ENCODE results near the gene AKTIP.

GRCh38 chr16:53546988-53547391 is 44.0 kb upstream of the AKTIP start:
- TF ChIP-seq ZNF274 (IDR thresholded peaks at IDR 0.05; ENCODE audit: low read depth, low read length) (no peak), YY1 (IDR thresholded peaks at IDR 0.05; ENCODE audit: insufficient read depth, insufficient read length) (no peak), SUZ12 (IDR thresholded peaks at IDR 0.05; ENCODE audit: extremely low read depth, insufficient read depth, insufficient read length) (no peak)

Data from NT2/D1 (cell line).